ENCODE data around the gene VWC2.
"Not testable (repeated sequence)": the region's sequence is repeated elsewhere in the genome, so short reads cannot be mapped to it uniquely, and the experiment has no call there.

The VWC2 gene

DNA sequence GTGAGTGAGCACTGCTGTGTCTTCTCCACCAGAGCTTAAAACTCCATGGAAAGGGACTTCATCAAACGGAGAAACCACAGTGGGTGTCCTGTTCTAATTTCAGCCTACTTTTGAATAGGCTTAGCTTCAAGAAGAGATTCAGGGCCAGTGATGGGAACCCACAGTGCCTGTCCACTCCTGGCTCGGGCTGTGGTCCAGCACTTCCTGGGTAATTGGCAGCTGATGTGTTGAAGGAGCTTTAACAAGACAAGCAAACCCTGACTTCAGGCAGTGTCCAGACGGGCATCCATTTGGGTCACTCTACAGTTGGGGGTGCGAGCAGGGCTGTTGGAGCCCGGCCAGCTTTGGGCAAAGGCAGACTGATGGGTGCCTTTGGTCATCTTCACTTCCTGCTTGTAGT lies 14.5 kb downstream of the VWC2 start:
- no peak for DNase-seq

- DNase-seq: no peak
Measured at GRCh38 chr7:49788455-49789059, 15.1 kb downstream of the VWC2 start.

- DNase-seq: no peak
Measured at GRCh38 chr7:49789736-49790135, 16.3 kb downstream of the VWC2 start.

DNA sequence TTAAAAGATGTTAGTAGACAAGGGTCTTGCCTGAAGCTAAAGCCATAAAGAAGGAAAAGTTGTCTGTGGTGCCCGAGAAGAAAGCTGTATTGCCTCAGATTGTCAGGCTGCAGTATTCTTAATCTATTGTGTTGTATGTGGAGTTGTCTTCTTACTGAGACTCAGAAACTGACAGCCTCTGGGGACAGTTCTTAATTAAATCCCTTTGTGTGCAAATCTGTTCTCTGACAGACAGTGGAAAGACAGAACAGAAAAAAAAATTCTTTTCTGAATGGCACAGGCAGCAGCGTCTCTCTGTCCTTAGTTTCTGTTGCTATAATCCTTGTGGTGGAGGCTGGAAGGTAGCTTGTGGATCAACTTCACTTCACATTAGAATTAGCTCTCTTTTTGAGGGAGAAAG lies 16.8 kb downstream of the VWC2 start:
- DNase-seq: no peak

DNA sequence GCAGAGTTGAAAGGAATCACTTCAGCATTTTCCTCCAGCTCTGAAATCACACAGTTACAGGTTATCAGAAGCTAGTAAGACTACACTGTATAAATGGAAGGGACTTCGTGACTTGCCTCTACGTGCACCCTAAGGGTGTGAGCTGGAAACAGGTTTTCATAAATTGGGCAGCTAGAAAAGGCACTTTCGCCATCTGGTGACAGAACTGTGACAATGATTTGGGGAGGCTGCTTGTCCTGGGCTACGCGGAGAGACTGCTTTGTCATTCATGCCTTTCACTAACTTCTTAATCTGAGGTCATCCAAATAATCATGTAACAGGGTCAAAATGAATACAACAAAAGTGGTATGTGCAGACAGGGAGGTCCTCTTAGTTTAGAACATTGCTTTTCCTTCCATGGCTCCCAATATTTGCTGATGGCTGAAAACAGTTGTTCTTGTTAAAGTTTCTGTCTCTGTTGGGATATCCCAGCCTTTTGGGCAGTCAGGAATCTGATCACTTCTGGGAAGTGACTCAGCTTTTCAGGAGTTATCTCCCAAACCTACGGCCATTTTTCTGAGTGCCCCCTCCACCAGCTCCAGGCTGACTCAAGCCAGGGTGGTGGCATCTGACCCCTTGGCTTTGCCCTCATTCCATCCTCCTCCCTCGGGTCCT lies 17.8 kb downstream of the VWC2 start:
- no peak for DNase-seq

DNA sequence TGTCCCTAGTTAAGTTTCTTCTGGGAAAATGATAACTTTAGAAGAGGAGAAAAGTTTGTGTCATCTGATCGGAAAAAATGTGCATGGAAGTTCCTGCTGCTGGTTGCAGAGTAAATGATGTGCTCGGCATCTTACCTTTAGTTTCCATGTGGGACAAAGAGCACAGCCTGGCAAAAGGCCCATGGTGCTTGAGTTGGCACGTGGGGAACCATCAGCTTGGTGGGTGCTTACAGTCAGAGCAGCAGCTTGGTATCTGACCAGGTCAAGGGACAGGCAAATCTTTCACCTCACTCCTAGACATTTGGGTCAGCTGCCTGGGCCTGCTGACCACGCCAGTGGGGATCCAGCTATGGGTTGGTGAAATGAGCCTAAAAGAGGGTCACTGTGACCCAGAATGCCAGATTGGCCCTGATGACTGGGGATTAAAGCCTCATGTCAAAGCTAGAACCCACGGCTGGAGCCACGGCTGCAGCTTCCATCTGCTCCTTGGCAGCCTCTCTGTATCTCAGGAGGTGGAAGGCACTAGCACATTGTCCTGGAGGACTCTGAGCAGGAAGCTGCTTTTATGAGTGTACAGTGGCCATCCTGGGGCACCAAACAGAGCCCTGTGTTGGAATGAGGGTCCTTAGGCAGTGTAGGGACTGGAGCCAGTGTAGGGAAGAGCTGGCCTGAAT lies 24.7 kb downstream of the VWC2 start:
- no peak for DNase-seq

DNA sequence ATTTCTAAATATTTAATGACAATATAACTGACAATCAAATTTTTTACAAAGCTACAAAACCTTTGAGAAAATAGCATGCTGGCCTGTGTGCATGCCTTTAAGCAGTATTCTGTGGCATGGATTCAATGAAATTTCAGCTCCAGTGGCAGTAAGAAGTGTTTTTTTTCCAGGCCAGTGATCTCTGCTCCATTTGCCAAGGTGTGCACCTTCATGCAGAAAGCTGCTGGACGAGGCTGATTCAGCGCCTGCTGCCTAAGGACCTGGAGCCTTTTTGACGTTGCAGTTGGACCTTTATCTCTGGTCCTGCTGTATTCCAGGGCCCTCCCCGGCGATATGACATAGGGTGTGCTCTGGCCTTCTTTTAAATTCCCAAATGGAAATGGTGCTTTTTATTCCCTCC lies 26.6 kb downstream of the VWC2 start:
- no peak for DNase-seq

DNA sequence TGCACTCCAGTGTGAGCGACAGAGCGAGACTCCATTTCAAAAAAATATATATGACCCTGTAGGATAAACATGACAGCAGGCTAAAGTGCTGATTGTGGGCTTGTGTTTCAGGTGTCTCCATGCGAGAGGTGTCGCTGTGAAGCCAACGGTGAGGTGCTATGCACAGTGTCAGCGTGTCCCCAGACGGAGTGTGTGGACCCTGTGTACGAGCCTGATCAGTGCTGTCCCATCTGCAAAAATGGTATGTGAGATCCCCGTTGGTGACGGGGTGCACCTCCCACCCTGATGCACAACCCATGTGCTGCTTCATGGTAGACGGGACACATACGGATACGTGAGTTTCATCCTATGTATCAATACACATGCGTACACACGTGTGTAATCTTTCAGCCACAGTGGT lies 29.2 kb downstream of the VWC2 start:
- DNase-seq: no peak

- no peak for DNase-seq
Measured at GRCh38 chr7:49803812-49804211, 30.4 kb downstream of the VWC2 start.

DNA sequence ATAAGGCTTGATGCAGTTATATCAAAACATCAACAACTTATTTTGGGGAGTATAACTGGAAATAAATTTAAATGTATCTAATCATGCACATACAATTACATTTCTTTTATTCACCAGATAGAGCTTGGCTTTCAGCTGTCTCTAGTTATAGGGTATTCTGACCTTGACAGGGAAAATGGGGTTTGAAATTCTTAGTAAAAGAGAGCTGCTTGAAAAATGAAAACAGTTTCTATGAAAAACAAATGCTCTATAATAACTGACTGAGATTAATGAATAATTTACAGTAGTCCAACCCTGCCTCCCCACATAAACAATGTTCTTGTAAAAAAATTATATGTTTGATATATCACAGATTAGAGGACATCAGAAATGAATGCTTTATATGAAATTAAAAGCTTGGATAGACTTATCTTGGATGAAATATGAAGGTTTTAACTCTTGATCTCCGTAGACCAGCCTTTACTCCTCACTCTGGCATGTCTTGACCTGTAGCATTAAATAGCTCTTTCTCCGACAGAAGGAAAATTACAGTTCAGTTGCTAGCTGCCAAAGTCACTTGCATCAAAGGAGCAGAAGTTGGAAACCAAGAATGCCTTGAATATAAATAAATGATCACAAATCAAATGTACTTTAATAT lies 32.1 kb downstream of the VWC2 start:
- no peak for DNase-seq

DNA sequence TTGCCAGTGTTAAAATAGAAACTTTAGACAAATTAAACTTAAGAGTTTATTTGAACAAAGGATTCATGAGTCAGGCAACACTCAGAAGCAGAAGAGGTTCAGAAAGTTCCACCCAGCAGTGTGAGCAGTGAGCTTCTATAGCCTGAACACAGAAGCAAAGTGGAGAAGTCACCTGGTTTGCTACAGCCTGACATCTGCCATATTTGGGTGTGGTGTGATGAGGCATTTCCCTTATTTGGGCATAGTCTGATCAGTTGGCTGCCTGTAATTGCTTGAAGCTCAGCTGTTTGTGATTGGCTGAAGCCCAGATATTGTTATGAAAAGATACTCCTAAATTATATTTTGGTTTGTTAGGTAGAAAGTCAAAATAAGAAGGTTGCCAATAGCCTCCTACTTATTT lies 39.1 kb downstream of the VWC2 start:
- no peak for DNase-seq

DNA sequence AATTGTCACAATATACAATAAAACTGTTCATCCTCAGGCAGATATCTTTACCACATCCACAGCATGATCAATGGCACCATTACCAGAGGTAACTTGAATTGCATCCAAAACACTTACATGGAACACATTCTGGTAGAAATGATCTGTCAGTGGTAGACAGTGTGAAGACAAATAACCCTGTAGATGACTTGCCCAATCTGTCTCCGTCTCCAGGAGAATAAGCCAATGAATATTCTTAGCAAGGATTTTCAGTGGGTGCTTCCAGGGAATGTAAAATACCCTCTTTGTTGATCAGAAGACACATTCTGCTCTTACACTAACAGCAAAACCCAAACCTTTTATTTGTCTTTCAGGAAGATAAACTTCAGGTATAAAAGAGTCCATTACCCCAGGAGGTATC lies 43.8 kb downstream of the VWC2 start:
- DNase-seq: no peak

- no peak for DNase-seq
Measured at GRCh38 chr7:49821181-49821580, 47.7 kb downstream of the VWC2 start.

GRCh38 chr7:49822856-49823255 lies 49.4 kb downstream of the VWC2 start:
- no peak for DNase-seq

GRCh38 chr7:49823566-49823965 lies 50.1 kb downstream of the VWC2 start:
- no peak for DNase-seq

- DNase-seq: no peak
Measured at GRCh38 chr7:49839863-49840645, 66.6 kb downstream of the VWC2 start.

- no peak for DNase-seq
Measured at GRCh38 chr7:49840751-49841405, 67.4 kb downstream of the VWC2 start.

DNA sequence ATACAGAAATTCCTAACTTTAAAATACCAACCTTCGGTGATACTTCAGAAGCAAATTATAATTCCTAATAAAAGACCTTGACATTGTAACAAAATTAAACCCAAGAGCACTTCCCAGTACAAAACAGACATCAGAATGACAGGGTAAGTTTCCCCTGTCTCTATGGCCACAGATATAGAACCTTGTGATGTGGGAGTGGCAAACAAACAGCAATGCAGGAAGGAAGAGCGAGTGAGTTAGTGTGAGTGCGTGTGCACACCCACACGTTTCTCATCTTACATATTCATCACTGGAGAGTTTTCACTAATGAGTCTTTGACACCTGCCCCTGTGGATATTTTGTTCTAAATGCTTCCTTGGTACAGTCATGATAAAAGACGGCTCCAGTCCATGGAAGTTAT lies 72.2 kb downstream of the VWC2 start:
- no peak for DNase-seq

DNA sequence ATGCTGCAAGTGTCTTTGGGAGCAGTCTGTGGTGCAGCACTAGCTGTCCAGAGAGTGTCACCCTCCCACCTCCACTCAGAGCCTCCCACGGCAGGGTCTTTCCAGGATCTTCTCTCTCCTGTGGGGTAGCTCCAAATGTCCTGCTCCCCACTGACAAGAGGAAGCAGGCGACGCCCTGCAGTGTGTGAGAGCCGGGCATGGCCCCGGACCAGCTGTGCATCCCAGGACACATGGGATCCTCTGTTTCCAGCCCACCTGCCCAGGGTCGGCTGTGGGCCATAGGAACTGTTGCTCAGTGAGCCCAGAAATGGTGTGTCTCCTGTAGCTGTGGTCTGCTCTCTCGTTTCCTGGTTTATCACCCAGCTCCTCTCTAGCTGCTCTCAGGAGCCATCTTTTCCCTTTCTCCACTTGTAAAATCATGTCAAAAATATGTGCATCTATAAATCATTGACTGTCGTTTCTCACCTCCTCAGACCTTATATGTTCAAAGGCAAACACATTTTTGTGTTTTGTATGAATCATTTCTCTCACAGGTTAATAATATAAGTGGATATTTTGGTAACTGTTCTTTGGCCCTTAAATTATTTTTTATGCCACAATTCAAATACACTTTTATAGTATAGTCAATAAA lies 74.9 kb downstream of the VWC2 start:
- no peak for DNase-seq

GRCh38 chr7:49850921-49851613 lies 77.6 kb downstream of the VWC2 start:
- DNase-seq: no peak

- DNase-seq: not testable (repeated sequence)
Measured at GRCh38 chr7:49851614-49851934, 78.1 kb downstream of the VWC2 start.
